Activated CD4-positive, alpha-beta T cell treated with anti-CD3 and anti-CD28 coated beads, Interleukin-2, amount 10 ng/mL, durations not matched to agents 24 days and 14 days (primary cell): ENCODE results near the gene ENHO. TPM values are rescaled to one million over a fixed set of nuclear protein-coding genes. Genes with fewer than 3 reads are reported as not detected.
"Not testable (repeated sequence)": the region's sequence is repeated elsewhere in the genome, so short reads cannot be mapped to it uniquely, and the experiment has no call there.

Experiments used
- DNase-seq: peaks from one replicate; pipeline ENCODE4 v3.0.0; 2022
- H3K27ac Mint-ChIP-seq: one replicate; pipeline ENCODE4 v1.8.0; 2022; ENCODE audit warnings: mild to moderate bottlenecking, mixed read lengths
- H3K27me3 Mint-ChIP-seq: one replicate; pipeline ENCODE4 v1.8.0; 2022; ENCODE audit warnings: mixed read lengths
- H3K36me3 Mint-ChIP-seq: one replicate; pipeline ENCODE4 v1.8.0; 2022; ENCODE audit warnings: low read depth, mild to moderate bottlenecking, mixed read lengths
- H3K4me1 Mint-ChIP-seq: one replicate; pipeline ENCODE4 v1.8.0; 2021; ENCODE audit warnings: mixed read lengths
- H3K4me3 Mint-ChIP-seq: one replicate; pipeline ENCODE4 v1.8.0; 2022; ENCODE audit warnings: mild to moderate bottlenecking, moderate library complexity, mixed read lengths
- H3K9me3 Mint-ChIP-seq: one replicate; pipeline ENCODE4 v1.8.0; 2021; ENCODE audit warnings: mixed read lengths
- intact Hi-C: fragments of 100-400 bp; cut with micrococcal nuclease; formaldehyde crosslinking; loops from one replicate; pipeline ENCODE4 v1.15.1; 2023
- total RNA-seq: library from RNA; stranded (reverse); gene quantifications from 2 replicates; pipeline ENCODE4 v1.2.3, GENCODE V29; 2022

ENHO gene
- total RNA-seq, 1 donor from 2014 or later: not detected

DNA sequence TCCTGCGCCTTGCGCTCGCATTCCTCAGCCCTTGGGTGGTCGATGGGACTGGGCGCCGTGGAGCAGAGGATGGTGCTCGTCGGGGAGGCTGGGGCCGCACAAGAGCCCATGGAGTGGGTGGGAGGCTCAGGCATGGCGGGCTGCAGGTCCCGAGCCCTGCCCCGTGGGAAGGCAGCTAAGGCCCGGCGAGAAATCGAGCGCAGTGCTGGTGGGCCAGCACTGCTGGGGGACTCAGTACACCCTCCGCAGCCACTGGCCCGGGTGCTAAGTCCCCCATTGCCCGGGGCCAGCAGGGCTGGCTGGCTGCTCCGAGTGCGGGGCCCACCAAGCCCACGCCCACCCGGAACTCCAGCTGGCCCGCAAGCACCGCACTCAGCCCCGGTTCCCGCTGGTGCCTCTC lies 40.0 kb downstream of the ENHO start:
- H3K4me1 Mint-ChIP-seq, H3K27ac Mint-ChIP-seq, H3K9me3 Mint-ChIP-seq, H3K36me3 Mint-ChIP-seq, DNase-seq, intact Hi-C loops, H3K4me3 Mint-ChIP-seq: not testable (repeated sequence)
- H3K27me3 Mint-ChIP-seq: peaks cover 13% of the 10 kb centered on the region

DNA sequence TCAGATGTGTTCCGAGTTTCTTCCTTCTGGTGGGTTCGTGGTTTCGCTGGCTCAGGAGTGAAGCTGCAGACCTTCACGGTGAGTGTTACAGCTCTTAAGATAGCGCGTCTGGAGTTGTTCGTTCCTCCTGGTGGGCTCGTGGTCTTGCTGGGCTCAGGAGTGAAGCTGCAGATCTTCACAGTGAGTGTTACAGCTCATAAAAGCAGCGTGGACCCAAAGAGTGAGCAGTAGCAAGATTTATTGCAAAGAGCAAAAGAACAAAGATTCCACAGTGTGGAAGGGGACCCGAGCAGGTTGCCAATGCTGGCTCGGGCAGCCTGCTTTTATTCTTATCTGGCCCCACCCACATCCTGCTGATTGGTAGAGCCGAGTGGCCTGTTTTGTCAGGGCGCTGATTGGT lies 41.2 kb downstream of the ENHO start:
- intact Hi-C loops, H3K4me1 Mint-ChIP-seq, H3K27ac Mint-ChIP-seq, DNase-seq, H3K36me3 Mint-ChIP-seq, H3K4me3 Mint-ChIP-seq, H3K9me3 Mint-ChIP-seq: not testable (repeated sequence)
- H3K27me3 Mint-ChIP-seq: peaks cover 12% of the 10 kb centered on the region

DNA sequence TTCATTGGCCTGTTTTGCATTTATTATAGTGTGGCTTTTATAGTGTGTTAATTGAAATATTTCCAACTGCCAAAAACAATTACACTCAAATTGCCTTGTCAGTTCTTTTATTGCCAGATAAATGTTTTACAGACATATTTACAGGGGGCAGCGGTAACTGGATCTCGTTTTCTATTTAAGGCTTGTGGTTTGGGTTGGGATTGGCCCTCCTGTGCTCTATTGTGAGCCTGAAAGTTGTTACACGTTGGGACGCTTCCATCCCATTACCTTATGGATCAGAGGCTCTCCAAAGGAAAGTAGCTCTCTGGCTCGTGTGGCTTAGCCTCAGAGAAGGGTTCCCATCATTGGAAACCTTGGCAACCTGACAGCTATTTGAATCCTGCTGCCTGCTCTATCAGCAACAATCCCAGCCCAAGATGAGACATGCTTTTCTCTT lies 43.3 kb downstream of the ENHO start:
- Mint-ChIP-seq H3K4me1 (no peaks in the 10 kb centered on the region), H3K36me3 (no peaks in the 10 kb centered on the region)
- intact Hi-C loops: no loop called here

DNA sequence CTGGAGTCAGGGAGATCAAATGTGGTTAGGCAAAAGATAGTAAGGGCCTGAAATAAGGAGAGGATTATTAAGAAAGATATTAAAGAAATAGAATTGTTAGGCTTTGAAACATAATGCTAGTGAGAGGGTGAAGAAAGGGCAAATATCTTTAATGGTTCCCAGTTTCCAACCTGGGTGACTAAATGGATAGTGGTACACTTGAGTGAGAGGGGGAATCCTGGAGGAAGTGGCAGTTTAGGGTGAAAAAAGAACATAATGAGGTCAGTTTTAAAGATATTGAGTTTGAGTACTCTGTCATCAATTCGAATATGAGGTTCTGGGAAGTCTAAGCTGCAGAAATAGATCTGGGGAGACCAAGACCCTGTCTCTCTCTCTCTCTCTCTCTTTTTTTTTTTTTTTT lies 45.2 kb downstream of the ENHO start:
- intact Hi-C loops: no loop called here
- no peaks in the 10 kb centered on the region for H3K9me3 Mint-ChIP-seq
- peaks cover 7% of the 10 kb centered on the region for H3K27me3 Mint-ChIP-seq
- DNase-seq: no peak
- no peaks in the 10 kb centered on the region for H3K36me3 Mint-ChIP-seq
- H3K4me3 Mint-ChIP-seq: no peak overlapping the region
- H3K4me1 Mint-ChIP-seq: no peaks in the 10 kb centered on the region
- H3K27ac Mint-ChIP-seq: no peak overlapping the region

More for the DNA sequence above, 43.3 kb downstream of the ENHO start:
- DNase-seq: no peak
- no peaks in the 10 kb centered on the region for H3K9me3 Mint-ChIP-seq
- H3K27ac Mint-ChIP-seq: no peak overlapping the region
- peaks cover 7% of the 10 kb centered on the region for H3K27me3 Mint-ChIP-seq
- no peak overlapping the region for H3K4me3 Mint-ChIP-seq

DNA sequence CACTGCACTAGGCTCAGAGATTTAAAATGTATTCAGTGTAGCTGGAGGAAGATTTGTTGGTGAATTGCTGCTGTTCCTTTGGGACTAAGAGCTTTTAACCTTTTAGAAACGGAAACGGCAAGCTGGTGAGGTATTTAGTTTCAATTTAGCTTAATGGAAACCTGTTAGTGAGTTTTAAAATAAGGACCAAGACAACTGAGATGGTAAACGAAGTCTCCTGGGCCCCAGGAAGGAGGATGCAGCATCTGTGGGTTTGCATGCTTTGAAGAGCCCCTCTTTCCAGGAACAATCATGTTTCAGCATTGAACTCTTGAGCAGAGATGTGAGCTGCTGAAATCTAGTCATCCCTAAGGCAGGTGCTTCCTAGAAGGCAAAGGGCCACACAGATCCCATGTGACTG lies 47.7 kb downstream of the ENHO start:
- Mint-ChIP-seq H3K27ac (no peak overlapping the region), H3K9me3 (no peaks in the 10 kb centered on the region), H3K36me3 (no peaks in the 10 kb centered on the region), H3K4me3 (no peak overlapping the region), H3K4me1 (no peaks in the 10 kb centered on the region), H3K27me3 (peaks cover 11% of the 10 kb centered on the region)
- no peak for DNase-seq
- intact Hi-C loops: no loop called here

Other genes with a start within 250 kb of the ENHO start
- gene KIF24, start 193.7 kb downstream of the ENHO start, total RNA-seq: 5.9 and 6.2 TPM in 2 replicates
- 30.4 and 31.9 TPM in 2 replicates for gene NUDT2, start 193.4 kb downstream of the ENHO start, total RNA-seq
- 1.4 TPM in 2 replicates for gene MYORG, start 146.1 kb downstream of the ENHO start, total RNA-seq
- gene FAM219A, start 64.4 kb downstream of the ENHO start, total RNA-seq: 13.6 and 16.3 TPM in 2 replicates
- not detected in 2 replicates for gene DNAI1, start 64.2 kb downstream of the ENHO start, total RNA-seq
- not detected in 2 replicates for gene CNTFR, start 66.7 kb upstream of the ENHO start, total RNA-seq
- gene RPP25L, start 89.1 kb upstream of the ENHO start, total RNA-seq: 34.8 and 36.1 TPM in 2 replicates
- 50.9 and 57.0 TPM in 2 replicates for gene DCTN3, start 97.5 kb upstream of the ENHO start, total RNA-seq
- gene ARID3C, start 106.1 kb upstream of the ENHO start, total RNA-seq: 0.14 TPM in 1 of 2 replicates, not detected in the other
- gene SIGMAR1, start 114.8 kb upstream of the ENHO start, total RNA-seq: 117 and 128 TPM in 2 replicates
- gene GALT, start 123.7 kb upstream of the ENHO start, total RNA-seq: 68.9 and 73.4 TPM in 2 replicates
- 29.7 and 34.4 TPM in 2 replicates for gene IL11RA, start 129.2 kb upstream of the ENHO start, total RNA-seq
- gene CCL27, start 139.7 kb upstream of the ENHO start, total RNA-seq: 0.52 and 0.70 TPM in 2 replicates
- gene CCL19, start 168.3 kb upstream of the ENHO start, total RNA-seq: not detected in 2 replicates
- not detected in 2 replicates for gene CCL21, start 187.1 kb upstream of the ENHO start, total RNA-seq